ENCODE measurements around the gene SBF2.

SBF2 gene

DNA sequence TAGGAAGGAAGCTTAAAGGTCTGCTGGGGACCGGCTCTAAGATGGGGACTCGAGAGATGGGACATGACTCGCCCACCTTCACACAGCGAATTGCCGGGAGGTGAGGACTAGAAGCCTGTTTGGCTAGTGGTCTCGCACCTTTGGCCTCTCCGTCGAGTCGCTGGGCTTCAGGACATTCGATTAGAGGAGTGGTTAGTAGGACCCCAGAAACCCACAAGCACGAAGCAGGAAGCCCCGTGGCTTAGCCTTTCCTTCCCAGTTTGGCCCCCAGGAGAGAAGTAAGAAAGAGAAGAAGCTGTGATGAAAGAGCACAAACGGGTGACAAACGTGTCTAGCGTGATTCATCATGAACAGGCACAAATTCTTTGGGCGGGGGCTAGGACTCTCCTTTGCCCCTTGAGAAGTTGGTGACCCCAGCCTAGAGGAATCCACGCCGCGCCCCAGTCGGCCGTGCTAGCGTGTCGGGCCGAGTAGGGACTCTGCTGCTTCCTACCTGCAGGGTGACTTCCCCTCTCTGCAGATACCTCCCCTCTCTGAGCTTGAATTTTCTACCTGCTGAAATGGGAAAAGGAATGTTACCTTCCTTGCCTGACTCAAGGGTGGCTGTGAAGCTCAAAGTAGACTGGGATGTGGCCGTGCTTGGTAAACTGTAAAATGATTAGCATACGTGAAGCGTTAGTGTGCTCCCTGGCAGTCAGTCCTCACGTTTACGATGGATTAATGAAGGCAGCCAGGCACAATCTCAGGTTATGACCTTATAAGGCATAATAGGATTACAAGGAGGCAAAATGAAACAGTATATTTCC, 9.7 kb upstream of the SBF2 start:
- peak overlapping the region; percentile 75 for H3K18ac ChIP-seq (ENCODE audit: low read length)
- H2BK120ac ChIP-seq (ENCODE audit: low read depth, low read length), result no peak overlapping the region
- H4K8ac ChIP-seq (ENCODE audit: low read depth, low read length), result no peak overlapping the region
- peak overlapping the region; percentile 55 for H3K27ac ChIP-seq (ENCODE audit: low read depth, low read length)
- H2BK5ac ChIP-seq (ENCODE audit: low read length), result peak overlapping the region; percentile 66
- peak overlapping the region; percentile 4 for H3K4me3 ChIP-seq (ENCODE audit: low read length)
- peaks cover 7% of the 10 kb centered on the region for H3K4me1 ChIP-seq (ENCODE audit: control insufficient read depth, low read depth, low read length)
- peak overlapping the region; percentile 99 for H3K23ac ChIP-seq (ENCODE audit: low read length)
- H3K56ac ChIP-seq (ENCODE audit: low read length), result peak overlapping the region; percentile 92
- peak overlapping the region; percentile 73 for H3K4ac ChIP-seq (ENCODE audit: low read depth, low read length)
- H3K27me3 ChIP-seq (ENCODE audit: insufficient read depth, low read length, poor library complexity), result no peaks in the 10 kb centered on the region
- H3K79me1 ChIP-seq (ENCODE audit: low read length), result no peaks in the 10 kb centered on the region
- H3K4me2 ChIP-seq (ENCODE audit: low read length), result peak overlapping the region; percentile 91
- no peaks in the 10 kb centered on the region for H3K36me3 ChIP-seq (ENCODE audit: control insufficient read depth, insufficient read depth, low read length)
- H3K9ac ChIP-seq (ENCODE audit: low read length), result peak overlapping the region; percentile 81
- no CpG with 5 or more reads among the region's 29 CpGs for WGBS (ENCODE audit: extremely low coverage, insufficient coverage, low lambda C conversion rate)
- H3K79me2 ChIP-seq (ENCODE audit: control insufficient read depth, insufficient read depth, low read length), result peaks cover 21% of the 10 kb centered on the region
- H2BK15ac ChIP-seq (replicated peaks; ENCODE audit: low read depth), result no peak overlapping the region
- H2AK5ac ChIP-seq (ENCODE audit: low read length), result no peak overlapping the region
- no peak overlapping the region for H4K5ac ChIP-seq (ENCODE audit: low read length)
- DNase-seq, result peak; percentile 93

GRCh38 chr11:10302744-10303557, 8.9 kb upstream of the SBF2 start:
- H2BK15ac ChIP-seq (replicated peaks; ENCODE audit: low read depth), result no peak overlapping the region
- peak overlapping the region; percentile 75 for H3K18ac ChIP-seq (ENCODE audit: low read length)
- peak overlapping the region; percentile 4 for H3K4me3 ChIP-seq (ENCODE audit: low read length)
- DNase-seq, result peak; percentile 72
- peak overlapping the region; percentile 66 for H2BK5ac ChIP-seq (ENCODE audit: low read length)
- H3K27me3 ChIP-seq (ENCODE audit: insufficient read depth, low read length, poor library complexity), result no peaks in the 10 kb centered on the region
- no peaks in the 10 kb centered on the region for H3K79me1 ChIP-seq (ENCODE audit: low read length)
- no peaks in the 10 kb centered on the region for H3K36me3 ChIP-seq (ENCODE audit: control insufficient read depth, insufficient read depth, low read length)
- H3K9ac ChIP-seq (ENCODE audit: low read length), result peak overlapping the region; percentile 81
- H3K23ac ChIP-seq (ENCODE audit: low read length), result peak overlapping the region; percentile 99
- WGBS (ENCODE audit: extremely low coverage, insufficient coverage, low lambda C conversion rate), result no CpG with 5 or more reads among the region's 56 CpGs
- H4K5ac ChIP-seq (ENCODE audit: low read length), result no peak overlapping the region
- no peak overlapping the region for H4K8ac ChIP-seq (ENCODE audit: low read depth, low read length)
- peak overlapping the region; percentile 73 for H3K4ac ChIP-seq (ENCODE audit: low read depth, low read length)
- H3K4me2 ChIP-seq (ENCODE audit: low read length), result peak overlapping the region; percentile 91
- peak overlapping the region; percentile 92 for H3K56ac ChIP-seq (ENCODE audit: low read length)
- H3K4me1 ChIP-seq (ENCODE audit: control insufficient read depth, low read depth, low read length), result peaks cover 2% of the 10 kb centered on the region
- H2BK120ac ChIP-seq (ENCODE audit: low read depth, low read length), result no peak overlapping the region
- no peak overlapping the region for H2AK5ac ChIP-seq (ENCODE audit: low read length)
- peaks cover 21% of the 10 kb centered on the region for H3K79me2 ChIP-seq (ENCODE audit: control insufficient read depth, insufficient read depth, low read length)
- H3K27ac ChIP-seq (ENCODE audit: low read depth, low read length), result peak overlapping the region; percentile 55

DNA sequence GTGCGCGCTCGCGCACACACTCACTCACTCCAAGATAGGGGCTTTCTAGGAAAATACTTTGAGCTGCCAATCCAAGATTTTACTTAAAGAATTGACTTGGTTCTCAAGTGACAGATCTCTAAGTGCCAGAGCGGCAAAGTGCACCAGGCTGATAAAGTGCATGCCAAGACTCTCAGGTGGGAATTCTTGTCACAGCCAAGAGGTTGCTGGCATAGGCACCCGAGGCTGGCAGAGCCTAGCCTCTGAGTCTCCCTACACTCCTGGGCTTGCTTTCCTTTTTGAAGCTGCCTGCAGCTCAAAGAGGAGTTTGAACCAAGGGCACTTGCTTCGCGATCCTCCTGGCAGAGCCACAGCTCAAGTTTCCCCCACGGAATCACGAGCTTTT, 8.3 kb upstream of the SBF2 start:
- peak; percentile 36 for DNase-seq
- Histone ChIP-seq H4K5ac (ENCODE audit: low read length) (no peak overlapping the region), H3K27me3 (ENCODE audit: insufficient read depth, low read length, poor library complexity) (no peaks in the 10 kb centered on the region), H2BK15ac (replicated peaks; ENCODE audit: low read depth) (no peak overlapping the region), H3K9ac (ENCODE audit: low read length) (peak overlapping the region; percentile 81), H3K27ac (ENCODE audit: low read depth, low read length) (peak overlapping the region; percentile 34), H3K4me2 (ENCODE audit: low read length) (peak overlapping the region; percentile 91), H3K23ac (ENCODE audit: low read length) (peak overlapping the region; percentile 24), H3K56ac (ENCODE audit: low read length) (peak overlapping the region; percentile 92), H3K4ac (ENCODE audit: low read depth, low read length) (no peak overlapping the region), H3K79me2 (ENCODE audit: control insufficient read depth, insufficient read depth, low read length) (peaks cover 21% of the 10 kb centered on the region), H3K4me3 (ENCODE audit: low read length) (peak overlapping the region; percentile 4), H3K79me1 (ENCODE audit: low read length) (no peaks in the 10 kb centered on the region), H3K18ac (ENCODE audit: low read length) (peak overlapping the region; percentile 75), H2BK120ac (ENCODE audit: low read depth, low read length) (no peak overlapping the region), H2AK5ac (ENCODE audit: low read length) (no peak overlapping the region), H3K4me1 (ENCODE audit: control insufficient read depth, low read depth, low read length) (peaks cover 2% of the 10 kb centered on the region), H4K8ac (ENCODE audit: low read depth, low read length) (no peak overlapping the region), H3K36me3 (ENCODE audit: control insufficient read depth, insufficient read depth, low read length) (no peaks in the 10 kb centered on the region), H2BK5ac (ENCODE audit: low read length) (no peak overlapping the region)
- no CpG with 5 or more reads among the region's 10 CpGs for WGBS (ENCODE audit: extremely low coverage, insufficient coverage, low lambda C conversion rate)

- Histone ChIP-seq H3K18ac (ENCODE audit: low read length) (no peak overlapping the region), H4K8ac (ENCODE audit: low read depth, low read length) (no peak overlapping the region), H3K4me1 (ENCODE audit: control insufficient read depth, low read depth, low read length) (peaks cover 2% of the 10 kb centered on the region), H3K27me3 (ENCODE audit: insufficient read depth, low read length, poor library complexity) (no peaks in the 10 kb centered on the region), H3K79me1 (ENCODE audit: low read length) (no peaks in the 10 kb centered on the region), H3K4ac (ENCODE audit: low read depth, low read length) (no peak overlapping the region), H3K27ac (ENCODE audit: low read depth, low read length) (no peak overlapping the region), H3K56ac (ENCODE audit: low read length) (peak overlapping the region; percentile 92), H4K5ac (ENCODE audit: low read length) (no peak overlapping the region), H3K4me2 (ENCODE audit: low read length) (peak overlapping the region; percentile 91), H3K79me2 (ENCODE audit: control insufficient read depth, insufficient read depth, low read length) (peaks cover 20% of the 10 kb centered on the region), H3K23ac (ENCODE audit: low read length) (no peak overlapping the region), H2AK5ac (ENCODE audit: low read length) (no peak overlapping the region), H2BK120ac (ENCODE audit: low read depth, low read length) (no peak overlapping the region), H3K36me3 (ENCODE audit: control insufficient read depth, insufficient read depth, low read length) (no peaks in the 10 kb centered on the region), H3K4me3 (ENCODE audit: low read length) (peak overlapping the region; percentile 4), H2BK5ac (ENCODE audit: low read length) (no peak overlapping the region), H2BK15ac (replicated peaks; ENCODE audit: low read depth) (no peak overlapping the region), H3K9ac (ENCODE audit: low read length) (peak overlapping the region; percentile 81)
- no CpG with 5 or more reads among the region's 9 CpGs for WGBS (ENCODE audit: extremely low coverage, insufficient coverage, low lambda C conversion rate)
- no peak for DNase-seq
Observed at GRCh38 chr11:10301656-10302358, 7.8 kb upstream of the SBF2 start.

- Histone ChIP-seq H3K4ac (ENCODE audit: low read depth, low read length) (no peak overlapping the region), H3K4me3 (ENCODE audit: low read length) (no peak overlapping the region), H3K79me1 (ENCODE audit: low read length) (no peaks in the 10 kb centered on the region), H4K5ac (ENCODE audit: low read length) (no peak overlapping the region), H3K56ac (ENCODE audit: low read length) (no peak overlapping the region), H2BK5ac (ENCODE audit: low read length) (no peak overlapping the region), H3K79me2 (ENCODE audit: control insufficient read depth, insufficient read depth, low read length) (peaks cover 1% of the 10 kb centered on the region), H4K8ac (ENCODE audit: low read depth, low read length) (no peak overlapping the region), H3K36me3 (ENCODE audit: control insufficient read depth, insufficient read depth, low read length) (no peaks in the 10 kb centered on the region), H3K4me2 (ENCODE audit: low read length) (no peak overlapping the region), H3K27ac (ENCODE audit: low read depth, low read length) (no peak overlapping the region), H2BK15ac (replicated peaks; ENCODE audit: low read depth) (no peak overlapping the region), H2BK120ac (ENCODE audit: low read depth, low read length) (no peak overlapping the region), H3K27me3 (ENCODE audit: insufficient read depth, low read length, poor library complexity) (no peaks in the 10 kb centered on the region), H3K9ac (ENCODE audit: low read length) (no peak overlapping the region), H3K18ac (ENCODE audit: low read length) (no peak overlapping the region), H2AK5ac (ENCODE audit: low read length) (no peak overlapping the region), H3K23ac (ENCODE audit: low read length) (no peak overlapping the region), H3K4me1 (ENCODE audit: control insufficient read depth, low read depth, low read length) (peaks cover 5% of the 10 kb centered on the region)
- WGBS (ENCODE audit: extremely low coverage, insufficient coverage, low lambda C conversion rate), result no CpG with 5 or more reads among the region's 5 CpGs
- no peak for DNase-seq
Observed at GRCh38 chr11:10298342-10298741, 4.3 kb upstream of the SBF2 start.
